SK-N-SH (cell line): Measurements from ENCODE around the gene C16orf78.

Experiments used
- MXI1 ChIP-seq: IDR thresholded peaks from 2 replicates; pipeline ENCODE4 v1.6.1; 2012; ENCODE audit warnings: mild to moderate bottlenecking, low read depth, low read length, improper control_type of control experiment
- RCOR1 ChIP-seq: fragments of 150-350 bp; IDR thresholded peaks from 2 replicates; pipeline ENCODE4 v1.6.1; 2017; ENCODE audit warnings: antibody characterized with exemption, low read length
- TF ChIP-seq, protein P1 (sequence below): fragments of 200-600 bp; sonication (generic); IDR thresholded peaks from 2 replicates; pipeline ENCODE4 v1.6.1; 2017; ENCODE audit warnings: antibody characterized with exemption, mild to moderate bottlenecking, moderate library complexity
- TF ChIP-seq, protein P2 (sequence below): IDR thresholded peaks from 2 replicates; pipeline ENCODE4; 2012

DNA sequence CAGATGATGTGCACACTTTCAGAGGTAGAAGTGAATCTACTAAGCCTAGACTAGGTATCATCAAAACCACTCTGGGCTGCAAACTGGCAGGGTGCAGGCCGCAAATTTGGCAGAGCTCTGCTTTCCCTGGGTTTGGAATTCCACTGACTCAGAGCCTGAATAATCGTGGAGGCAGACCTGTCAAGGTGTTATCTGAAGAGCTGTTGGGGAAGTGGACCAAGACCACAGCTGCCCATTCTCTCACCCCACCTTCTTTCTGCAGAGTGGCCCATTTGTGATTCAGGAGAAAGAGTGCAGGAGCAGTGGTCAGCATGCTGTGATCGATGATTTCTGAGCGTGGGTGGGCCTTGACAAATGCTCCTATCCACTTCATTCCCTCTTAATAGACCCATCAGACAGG, 46.1 kb upstream of the C16orf78 start:
- TF ChIP-seq RCOR1: no peak
- TF ChIP-seq, protein P1, sequence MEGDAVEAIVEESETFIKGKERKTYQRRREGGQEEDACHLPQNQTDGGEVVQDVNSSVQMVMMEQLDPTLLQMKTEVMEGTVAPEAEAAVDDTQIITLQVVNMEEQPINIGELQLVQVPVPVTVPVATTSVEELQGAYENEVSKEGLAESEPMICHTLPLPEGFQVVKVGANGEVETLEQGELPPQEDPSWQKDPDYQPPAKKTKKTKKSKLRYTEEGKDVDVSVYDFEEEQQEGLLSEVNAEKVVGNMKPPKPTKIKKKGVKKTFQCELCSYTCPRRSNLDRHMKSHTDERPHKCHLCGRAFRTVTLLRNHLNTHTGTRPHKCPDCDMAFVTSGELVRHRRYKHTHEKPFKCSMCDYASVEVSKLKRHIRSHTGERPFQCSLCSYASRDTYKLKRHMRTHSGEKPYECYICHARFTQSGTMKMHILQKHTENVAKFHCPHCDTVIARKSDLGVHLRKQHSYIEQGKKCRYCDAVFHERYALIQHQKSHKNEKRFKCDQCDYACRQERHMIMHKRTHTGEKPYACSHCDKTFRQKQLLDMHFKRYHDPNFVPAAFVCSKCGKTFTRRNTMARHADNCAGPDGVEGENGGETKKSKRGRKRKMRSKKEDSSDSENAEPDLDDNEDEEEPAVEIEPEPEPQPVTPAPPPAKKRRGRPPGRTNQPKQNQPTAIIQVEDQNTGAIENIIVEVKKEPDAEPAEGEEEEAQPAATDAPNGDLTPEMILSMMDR: no peak
- no peak for TF ChIP-seq MXI1
- TF ChIP-seq, protein P2, sequence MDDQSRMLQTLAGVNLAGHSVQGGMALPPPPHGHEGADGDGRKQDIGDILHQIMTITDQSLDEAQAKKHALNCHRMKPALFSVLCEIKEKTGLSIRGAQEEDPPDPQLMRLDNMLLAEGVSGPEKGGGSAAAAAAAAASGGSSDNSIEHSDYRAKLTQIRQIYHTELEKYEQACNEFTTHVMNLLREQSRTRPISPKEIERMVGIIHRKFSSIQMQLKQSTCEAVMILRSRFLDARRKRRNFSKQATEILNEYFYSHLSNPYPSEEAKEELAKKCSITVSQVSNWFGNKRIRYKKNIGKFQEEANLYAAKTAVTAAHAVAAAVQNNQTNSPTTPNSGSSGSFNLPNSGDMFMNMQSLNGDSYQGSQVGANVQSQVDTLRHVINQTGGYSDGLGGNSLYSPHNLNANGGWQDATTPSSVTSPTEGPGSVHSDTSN: no peak
